ENCODE measurements around the gene C19orf47.
"Not testable (repeated sequence)": the region's sequence is repeated elsewhere in the genome, so short reads cannot be mapped to it uniquely, and the experiment has no call there.

C19orf47 gene

GRCh38 chr19:40376286-40376862, 28.2 kb upstream of the C19orf47 start:
- no peak overlapping the region for H3K4me3 ChIP-seq (ENCODE audit: low read length)
- TF ChIP-seq CTCF (conservative IDR thresholded peaks at IDR 0.05; ENCODE audit: low read length): no peak
- no peak for DNase-seq (ENCODE audit: low read depth)

- no peak overlapping the region for H3K4me3 ChIP-seq (ENCODE audit: low read length)
- no peak for DNase-seq (ENCODE audit: low read depth)
- no peak for TF ChIP-seq CTCF (conservative IDR thresholded peaks at IDR 0.05; ENCODE audit: low read length)
Measured at GRCh38 chr19:40374084-40374483, 25.9 kb upstream of the C19orf47 start.

- no peak for DNase-seq (ENCODE audit: low read depth)
- no peak for TF ChIP-seq CTCF (conservative IDR thresholded peaks at IDR 0.05; ENCODE audit: low read length)
- H3K4me3 ChIP-seq (ENCODE audit: low read length): no peak overlapping the region
Measured at GRCh38 chr19:40371802-40372122, 23.6 kb upstream of the C19orf47 start.

- no peak for DNase-seq (ENCODE audit: low read depth)
- H3K4me3 ChIP-seq (ENCODE audit: low read length): no peak overlapping the region
- no peak for TF ChIP-seq CTCF (conservative IDR thresholded peaks at IDR 0.05; ENCODE audit: low read length)
Measured at GRCh38 chr19:40370997-40371801, 23.0 kb upstream of the C19orf47 start.

GRCh38 chr19:40370253-40370652, 22.1 kb upstream of the C19orf47 start:
- not testable (repeated sequence) for H3K4me3 ChIP-seq (ENCODE audit: low read length); DNase-seq (ENCODE audit: low read depth)

GRCh38 chr19:40369797-40370196, 21.6 kb upstream of the C19orf47 start:
- TF ChIP-seq CTCF (conservative IDR thresholded peaks at IDR 0.05; ENCODE audit: low read length): no peak
- DNase-seq (ENCODE audit: low read depth): no peak
- H3K4me3 ChIP-seq (ENCODE audit: low read length): no peak overlapping the region

GRCh38 chr19:40367577-40368434, 19.6 kb upstream of the C19orf47 start:
- no peak overlapping the region for H3K4me3 ChIP-seq (ENCODE audit: low read length)
- TF ChIP-seq CTCF (conservative IDR thresholded peaks at IDR 0.05; ENCODE audit: low read length): no peak
- DNase-seq (ENCODE audit: low read depth): no peak
